Dedifferentiated amniotic fluid mesenchymal stem cell (primary cell): ENCODE results near the gene AMIGO2.
"Not testable (repeated sequence)": the region's sequence is repeated elsewhere in the genome, so short reads cannot be mapped to it uniquely, and the experiment has no call there.

Experiments used
- DNase-seq: peaks from one replicate; pipeline ENCODE4 v3.0.0-alpha.2; 2016; ENCODE audit errors: extremely low spot score

Gene AMIGO2

GRCh38 chr12:47079468-47079980 is at the start of gene AMIGO2, which contains the start of gene PCED1B:
TSS of gene AMIGO2 (minus strand) at chr12:47079959. CDS start at chr12:47079002, 957 bp downstream.
TSS of gene PCED1B (plus strand) at chr12:47079621. CDS start at chr12:47235064, 155,443 bp downstream.
- peak; percentile 68 for DNase-seq

DNA sequence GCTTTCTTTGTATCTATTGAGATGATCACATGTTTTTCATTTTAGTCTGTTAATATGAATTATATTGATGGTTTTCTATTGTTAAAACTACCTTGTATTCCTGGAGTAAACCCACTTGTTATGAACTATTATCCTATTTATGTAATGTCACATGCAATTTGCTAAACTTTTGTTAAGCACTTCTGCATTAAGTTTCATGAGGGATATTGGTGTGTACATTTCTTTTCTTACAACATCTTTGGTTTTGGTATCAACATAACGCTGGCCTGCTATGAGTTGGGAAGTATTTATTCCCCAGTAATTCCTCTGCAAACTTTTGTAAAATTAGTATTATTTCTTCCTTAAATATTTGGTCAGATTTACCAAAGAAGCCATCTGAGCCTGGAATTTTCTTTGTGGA is 46.5 kb upstream of the AMIGO2 start:
- DNase-seq = no peak

- no peak for DNase-seq
Measured at GRCh38 chr12:47124451-47124850, 44.7 kb upstream of the AMIGO2 start.

- no peak for DNase-seq
Measured at GRCh38 chr12:47123730-47124129, 44.0 kb upstream of the AMIGO2 start.

DNA sequence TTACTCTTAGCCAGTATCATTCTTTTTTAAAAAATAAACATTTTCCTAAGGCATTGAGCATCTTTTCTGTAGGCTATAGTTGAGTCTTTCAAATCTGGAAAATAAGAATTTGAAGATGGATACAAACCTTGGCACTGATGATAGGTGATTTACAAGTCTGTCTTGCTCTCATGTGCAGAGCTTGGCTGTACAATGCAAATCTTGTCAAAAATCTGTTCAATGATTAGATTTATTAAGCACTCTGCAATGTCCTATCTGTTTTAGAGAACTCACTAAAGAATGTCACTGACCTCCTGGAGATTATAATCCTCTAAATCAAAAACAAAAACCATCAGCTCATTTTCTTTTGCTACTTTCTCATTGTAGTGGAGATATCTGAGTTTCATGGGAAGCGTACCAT is 42.8 kb upstream of the AMIGO2 start:
- no peak for DNase-seq

GRCh38 chr12:47121146-47121545 is 41.4 kb upstream of the AMIGO2 start:
- DNase-seq = no peak

DNA sequence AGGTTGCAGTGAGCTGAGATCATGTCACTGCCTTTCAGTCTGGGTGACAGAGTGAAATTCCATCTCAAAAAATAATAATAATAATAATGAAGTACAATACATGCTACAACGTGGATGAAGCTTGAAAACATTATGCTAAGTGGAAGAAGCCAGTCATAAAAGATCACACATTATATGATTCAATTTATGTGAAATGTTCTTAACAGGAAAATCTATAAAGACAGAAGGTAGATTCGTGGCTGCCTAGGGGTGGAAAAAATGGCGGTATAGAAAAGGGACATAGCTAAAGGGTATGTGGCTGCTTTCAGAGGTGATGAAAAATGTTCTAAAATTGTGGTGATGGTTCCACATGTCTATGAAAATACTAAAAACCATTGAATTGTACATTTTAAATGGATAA is 41.0 kb upstream of the AMIGO2 start:
- no peak for DNase-seq

DNA sequence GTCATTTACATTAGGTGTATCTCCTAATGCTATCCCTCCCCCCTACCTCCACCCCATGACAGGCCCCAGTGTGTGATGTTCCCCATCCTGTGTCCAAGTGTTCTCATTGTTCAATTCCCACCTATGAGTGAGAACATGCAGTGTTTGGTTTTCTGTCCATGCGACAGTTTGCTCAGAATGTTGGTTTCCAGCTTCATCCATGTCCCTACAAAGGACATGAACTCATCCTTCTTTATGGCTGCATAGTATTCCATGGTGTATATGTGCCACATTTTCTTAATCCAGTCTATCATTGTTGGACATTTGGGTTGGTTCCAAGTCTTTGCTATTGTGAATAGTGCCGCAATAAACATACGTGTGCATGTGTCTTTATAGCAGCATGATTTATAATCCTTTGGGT is 37.5 kb upstream of the AMIGO2 start:
- not testable (repeated sequence) for DNase-seq

- DNase-seq = no peak
Measured at GRCh38 chr12:47114481-47114892, 34.7 kb upstream of the AMIGO2 start.

DNA sequence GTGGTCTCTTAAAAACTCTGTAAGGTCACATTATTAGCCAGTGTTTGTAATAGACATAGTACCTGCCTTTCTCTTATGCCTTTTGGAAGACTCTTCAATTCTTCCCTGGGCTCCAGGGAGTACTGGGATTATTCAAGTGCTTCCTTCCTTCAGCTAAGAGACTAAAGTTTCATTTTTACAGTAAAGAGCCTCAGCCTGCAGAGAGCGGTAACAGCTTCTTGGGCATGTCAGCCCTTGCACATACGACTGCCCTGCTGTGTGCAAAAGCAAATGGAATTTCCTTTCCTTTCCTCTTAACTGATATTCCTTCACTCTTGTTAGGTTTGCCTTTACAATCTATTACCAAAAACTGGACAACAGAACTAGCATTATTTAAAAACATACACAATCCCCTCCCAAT is 32.9 kb upstream of the AMIGO2 start:
- DNase-seq = no peak

- DNase-seq = no peak
Measured at GRCh38 chr12:47111854-47112253, 32.1 kb upstream of the AMIGO2 start.

DNA sequence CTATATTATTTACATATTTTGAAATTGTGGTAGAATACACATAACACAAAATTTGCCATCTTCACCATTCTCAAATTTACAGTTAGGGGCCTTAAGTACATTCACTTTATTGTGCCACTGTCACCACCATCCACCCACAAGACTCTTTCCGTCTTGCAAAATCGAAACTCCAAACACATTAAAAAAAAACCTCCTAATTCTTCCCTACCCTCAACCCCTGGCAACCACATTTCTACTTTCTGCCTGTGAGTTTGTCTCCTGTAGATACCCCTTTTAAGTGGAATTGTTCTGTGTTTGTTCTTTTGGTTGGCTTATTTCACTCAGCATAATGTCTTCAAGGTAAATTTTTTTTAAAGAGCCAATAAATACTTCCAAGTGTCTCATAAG is 31.6 kb upstream of the AMIGO2 start:
- no peak for DNase-seq

DNA sequence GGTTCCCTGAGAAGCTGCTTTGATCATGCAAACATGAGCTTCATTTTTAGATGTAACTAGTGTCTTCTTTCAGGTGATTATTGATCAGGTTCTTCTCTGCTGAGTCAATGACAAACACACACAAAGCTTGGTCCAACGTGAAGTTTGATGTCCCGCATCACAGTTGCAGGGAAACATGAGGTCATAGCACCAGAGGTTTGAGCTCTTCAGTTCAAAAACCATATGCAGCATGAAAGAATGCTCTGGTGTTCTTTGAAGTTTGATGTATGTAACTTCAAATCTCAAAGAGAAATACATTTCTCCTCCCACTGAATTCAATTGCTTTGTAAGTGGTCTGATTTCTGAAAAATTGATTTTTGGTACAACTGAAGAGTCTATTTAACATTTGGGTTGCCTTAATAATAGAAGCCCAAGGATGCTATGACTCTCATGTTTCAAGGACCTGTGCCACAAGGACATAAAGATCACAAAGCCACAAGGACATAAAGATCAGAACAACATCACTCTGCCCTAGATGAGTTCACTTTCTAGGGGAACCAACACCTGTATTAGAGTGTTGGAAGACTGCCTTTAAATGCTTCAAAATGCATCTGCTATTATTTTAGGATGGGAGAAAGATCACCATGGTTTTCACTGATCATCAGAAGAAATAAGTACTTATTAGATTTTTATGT is 31.1 kb upstream of the AMIGO2 start:
- no peak for DNase-seq

DNA sequence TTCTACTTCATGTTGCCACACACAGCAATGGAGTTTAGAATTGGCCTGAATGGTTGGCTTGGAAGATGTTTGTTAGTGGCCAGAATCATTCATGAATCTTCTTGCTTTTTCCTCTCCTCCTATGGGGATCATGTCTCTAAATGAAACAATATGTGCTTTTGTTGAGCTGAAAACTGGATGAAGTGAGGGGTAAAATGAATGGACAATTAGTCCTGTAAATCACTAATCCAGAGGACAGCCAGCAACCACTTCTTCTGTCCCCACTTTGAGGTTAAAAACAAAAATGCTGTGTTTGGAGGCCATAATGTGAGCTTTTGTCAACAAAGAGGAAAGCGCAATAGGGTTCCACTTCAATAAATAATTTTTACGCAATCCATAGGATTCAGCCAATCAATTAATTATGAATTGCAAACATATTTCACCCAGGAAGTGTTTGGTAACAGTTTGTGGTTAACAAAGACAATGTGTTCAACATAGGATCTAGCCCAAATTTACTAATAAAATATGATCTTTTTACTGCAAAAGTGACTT is 30.3 kb upstream of the AMIGO2 start:
- DNase-seq = no peak

DNA sequence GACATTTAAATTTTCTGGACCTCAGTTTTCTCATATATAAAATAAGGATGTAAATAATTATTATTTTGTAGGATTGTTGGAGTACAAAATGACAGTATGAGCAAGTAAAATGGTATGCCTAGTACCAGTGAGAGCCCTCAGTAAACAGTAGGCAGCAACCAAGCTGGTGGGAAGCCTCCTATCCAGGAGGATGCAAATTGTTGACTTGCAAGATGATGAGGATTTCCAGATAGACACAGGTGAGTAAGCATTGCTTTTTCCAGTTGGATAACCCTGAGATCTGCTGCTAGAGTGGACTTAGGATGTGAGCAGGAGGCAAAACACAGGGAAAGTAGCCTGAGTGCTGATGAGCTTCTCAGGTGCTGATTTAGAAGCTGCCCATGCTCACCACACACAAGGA is 28.2 kb upstream of the AMIGO2 start:
- no peak for DNase-seq

GRCh38 chr12:47107446-47107845 is 27.7 kb upstream of the AMIGO2 start:
- DNase-seq = no peak

- no peak for DNase-seq
Measured at GRCh38 chr12:47105914-47106674, 26.3 kb upstream of the AMIGO2 start.

DNA sequence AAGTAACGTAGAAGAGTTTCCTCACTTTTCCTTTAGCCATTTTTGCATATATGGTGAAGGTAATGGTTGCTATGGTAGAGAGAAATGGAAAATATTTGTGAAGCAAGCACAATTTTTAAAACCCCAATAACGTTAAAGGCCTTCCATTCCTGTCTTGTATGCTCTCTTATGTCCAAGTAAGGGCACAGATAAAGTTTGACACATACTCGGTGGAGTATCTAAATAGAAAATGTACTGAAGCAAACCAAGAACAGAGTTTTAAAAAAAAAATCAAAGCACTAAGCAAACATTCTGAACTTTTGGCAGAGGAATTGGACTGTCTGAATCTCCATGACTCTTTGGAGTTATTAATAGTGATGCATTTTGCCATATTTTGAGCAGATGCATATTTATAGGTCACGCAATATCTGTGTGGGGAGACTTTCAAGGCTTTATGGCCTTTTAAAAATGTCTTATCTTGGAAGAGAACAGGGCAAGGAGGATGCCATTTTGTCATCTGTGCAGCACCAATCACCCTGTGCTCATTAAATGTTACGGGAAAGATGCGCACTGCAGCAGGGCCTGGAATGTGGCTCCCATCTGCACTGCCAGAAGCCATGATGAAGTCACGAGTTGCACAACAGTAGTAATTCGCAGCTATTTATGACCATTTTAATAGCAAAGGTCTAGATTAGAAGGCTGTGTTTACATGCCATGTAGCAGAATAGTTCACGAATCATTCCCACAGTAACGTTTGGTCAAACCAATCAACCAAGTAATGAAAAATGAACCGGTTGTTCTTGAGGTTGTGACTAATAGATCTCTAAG is 23.3 kb upstream of the AMIGO2 start:
- no peak for DNase-seq

GRCh38 chr12:47102406-47102805 is 22.6 kb upstream of the AMIGO2 start:
- DNase-seq = no peak

DNA sequence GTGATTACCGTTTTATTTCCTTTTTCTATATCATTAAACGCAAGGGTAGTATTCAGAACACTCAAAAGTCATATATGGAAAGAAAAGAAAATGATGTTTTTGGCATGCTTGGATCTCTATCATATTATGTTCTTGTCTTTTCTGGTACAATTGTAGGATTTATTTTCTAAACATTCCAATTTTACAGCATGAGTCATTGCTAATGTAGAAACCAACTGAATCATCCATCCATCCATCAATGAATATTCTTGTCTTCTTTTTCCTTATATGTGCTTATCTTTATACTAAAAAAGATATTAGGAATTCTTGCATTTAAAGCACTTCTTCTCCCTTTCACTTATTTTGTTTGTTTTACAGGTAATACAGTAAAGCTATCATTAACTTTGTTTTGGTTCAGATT is 20.4 kb upstream of the AMIGO2 start:
- no peak for DNase-seq

DNA sequence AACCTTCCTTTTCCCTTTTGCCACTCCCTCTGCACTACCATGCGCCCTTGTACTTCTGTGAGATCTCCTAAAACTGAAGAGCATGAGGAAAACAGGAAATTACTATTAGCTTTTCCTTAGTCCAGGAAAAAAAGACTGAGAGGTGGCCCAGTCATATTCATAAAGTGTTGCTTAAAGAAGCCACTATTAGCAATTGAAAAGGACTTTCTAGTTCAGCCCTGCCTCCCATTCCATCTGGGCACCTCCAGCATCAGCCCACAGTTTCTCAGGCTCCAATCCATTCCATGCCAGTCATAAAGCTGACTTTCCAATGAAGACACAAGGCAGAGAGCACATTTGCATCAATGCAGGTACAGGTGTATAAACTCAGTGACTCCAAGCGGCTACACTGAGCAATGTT is 19.9 kb upstream of the AMIGO2 start:
- no peak for DNase-seq

DNA sequence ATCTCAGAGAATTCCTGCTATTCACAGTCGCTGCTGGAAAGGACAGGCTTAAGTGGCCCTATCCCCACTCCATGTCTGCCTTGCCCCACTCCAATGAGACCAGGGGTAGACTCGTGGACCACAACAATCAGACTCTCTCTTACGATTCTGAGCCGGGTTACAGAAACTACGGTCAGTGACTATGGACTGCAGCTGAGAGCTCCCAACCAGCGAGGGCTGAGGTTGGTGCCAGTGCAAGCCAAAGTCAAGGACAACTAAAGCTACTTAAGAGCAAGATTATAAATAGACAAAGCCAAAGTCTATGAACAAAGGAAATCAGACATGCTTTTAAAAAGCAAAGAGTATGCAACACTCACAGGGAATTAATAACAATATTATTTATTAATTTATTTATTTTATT is 18.3 kb upstream of the AMIGO2 start:
- DNase-seq = no peak
